Stimulated activated naive CD8-positive, alpha-beta T cell treated with anti-CD3 and anti-CD28 coated beads, Interleukin-15, Interleukin-2, amounts not matched to agents 100 ng/mL and 50 ng/mL, for 24 hours (primary cell): ENCODE data around the gene ANO1.

Experiments used
- H3K27ac Mint-ChIP-seq: one replicate; pipeline ENCODE4 v1.8.0; 2021; ENCODE audit warnings: mild to moderate bottlenecking, mixed read lengths
- H3K27me3 Mint-ChIP-seq: one replicate; pipeline ENCODE4 v1.8.0; 2021; ENCODE audit warnings: mixed read lengths
- H3K36me3 Mint-ChIP-seq: one replicate; pipeline ENCODE4 v1.8.0; 2021; ENCODE audit warnings: low read depth, mixed read lengths
- H3K4me1 Mint-ChIP-seq: one replicate; pipeline ENCODE4 v1.8.0; 2021; ENCODE audit warnings: low read depth, mixed read lengths
- H3K4me3 Mint-ChIP-seq: one replicate; pipeline ENCODE4 v1.8.0; 2021; ENCODE audit warnings: mild to moderate bottlenecking, mixed read lengths
- H3K9me3 Mint-ChIP-seq: one replicate; pipeline ENCODE4 v1.8.0; 2021; ENCODE audit warnings: mixed read lengths

The ANO1 gene

DNA sequence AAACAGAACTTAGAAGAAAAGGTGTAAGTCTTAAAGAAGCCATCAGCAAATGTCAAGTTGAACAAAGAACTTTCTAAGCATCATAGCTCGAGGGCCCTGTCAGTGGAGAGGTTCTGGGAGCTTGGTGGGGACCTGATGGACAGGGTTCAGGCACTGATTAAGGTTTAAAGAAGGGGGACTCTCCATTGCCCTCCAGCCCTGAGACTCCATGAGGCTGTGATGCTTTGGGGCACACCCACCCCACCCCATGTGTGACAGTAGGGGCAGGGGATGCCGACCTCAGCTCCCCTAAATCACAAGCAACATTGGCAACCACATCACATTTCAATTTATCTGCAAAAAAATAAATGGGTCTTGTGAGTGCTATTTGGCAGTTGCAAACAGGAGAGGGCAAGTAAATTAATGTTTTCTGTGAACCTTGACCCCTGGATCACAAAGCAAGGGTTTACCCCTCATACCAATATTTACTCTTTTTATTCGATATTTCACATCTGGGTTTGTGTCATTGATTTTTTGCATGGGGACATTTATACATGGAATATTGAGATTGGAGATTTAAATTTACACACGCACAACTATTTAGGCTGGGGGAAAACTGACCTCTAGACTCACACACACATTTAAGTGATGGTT, 37.1 kb upstream of the ANO1 start:
- Mint-ChIP-seq H3K9me3 (peaks cover 29% of the 10 kb centered on the region), H3K36me3 (peaks cover 4% of the 10 kb centered on the region), H3K27me3 (peaks cover 43% of the 10 kb centered on the region), H3K27ac (no peak overlapping the region), H3K4me3 (no peak overlapping the region), H3K4me1 (no peaks in the 10 kb centered on the region)

DNA sequence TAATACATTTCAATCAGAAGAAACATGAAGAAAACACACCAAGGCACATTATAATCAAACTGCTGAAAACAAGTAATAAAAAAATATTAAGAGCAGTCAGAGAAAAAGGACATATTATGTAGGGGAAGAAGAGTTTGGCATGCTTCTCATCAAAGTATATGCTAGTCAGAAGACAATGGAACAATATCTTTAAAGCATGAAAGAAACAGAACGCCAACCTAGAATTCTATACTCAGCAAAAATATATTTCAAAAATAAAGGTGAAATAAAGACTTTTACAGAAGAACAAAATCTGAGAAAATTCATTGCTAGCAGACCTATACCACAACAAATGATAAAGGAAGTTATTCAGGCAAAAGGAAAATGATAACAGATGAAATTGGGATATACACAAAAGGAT, 34.6 kb upstream of the ANO1 start:
- H3K27me3 Mint-ChIP-seq, result peaks cover 56% of the 10 kb centered on the region
- H3K27ac Mint-ChIP-seq, result no peak overlapping the region
- H3K36me3 Mint-ChIP-seq, result peaks cover 4% of the 10 kb centered on the region
- H3K9me3 Mint-ChIP-seq, result peaks cover 24% of the 10 kb centered on the region
- no peaks in the 10 kb centered on the region for H3K4me1 Mint-ChIP-seq
- H3K4me3 Mint-ChIP-seq, result no peak overlapping the region

DNA sequence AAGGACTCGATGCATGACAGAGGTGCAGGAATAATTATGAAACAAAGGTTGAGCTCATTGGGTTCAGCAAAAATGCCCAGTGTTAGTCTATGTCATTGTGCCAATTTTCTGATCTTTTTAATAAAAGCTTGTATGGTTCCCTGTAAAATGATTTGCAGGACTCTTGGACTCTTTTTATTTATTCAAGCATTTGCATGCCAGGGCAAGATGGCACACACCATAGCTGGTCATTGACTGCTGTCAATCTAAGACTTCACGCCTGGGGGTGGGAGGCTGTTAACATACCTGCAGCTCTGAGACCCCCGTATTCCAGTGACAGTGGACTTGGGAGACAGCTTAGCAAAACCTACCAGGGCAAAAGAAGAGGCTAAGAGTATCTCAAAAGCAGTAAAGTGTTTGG, 32.0 kb upstream of the ANO1 start:
- Mint-ChIP-seq H3K4me3 (no peak overlapping the region), H3K27ac (no peak overlapping the region), H3K27me3 (peaks cover 63% of the 10 kb centered on the region)

DNA sequence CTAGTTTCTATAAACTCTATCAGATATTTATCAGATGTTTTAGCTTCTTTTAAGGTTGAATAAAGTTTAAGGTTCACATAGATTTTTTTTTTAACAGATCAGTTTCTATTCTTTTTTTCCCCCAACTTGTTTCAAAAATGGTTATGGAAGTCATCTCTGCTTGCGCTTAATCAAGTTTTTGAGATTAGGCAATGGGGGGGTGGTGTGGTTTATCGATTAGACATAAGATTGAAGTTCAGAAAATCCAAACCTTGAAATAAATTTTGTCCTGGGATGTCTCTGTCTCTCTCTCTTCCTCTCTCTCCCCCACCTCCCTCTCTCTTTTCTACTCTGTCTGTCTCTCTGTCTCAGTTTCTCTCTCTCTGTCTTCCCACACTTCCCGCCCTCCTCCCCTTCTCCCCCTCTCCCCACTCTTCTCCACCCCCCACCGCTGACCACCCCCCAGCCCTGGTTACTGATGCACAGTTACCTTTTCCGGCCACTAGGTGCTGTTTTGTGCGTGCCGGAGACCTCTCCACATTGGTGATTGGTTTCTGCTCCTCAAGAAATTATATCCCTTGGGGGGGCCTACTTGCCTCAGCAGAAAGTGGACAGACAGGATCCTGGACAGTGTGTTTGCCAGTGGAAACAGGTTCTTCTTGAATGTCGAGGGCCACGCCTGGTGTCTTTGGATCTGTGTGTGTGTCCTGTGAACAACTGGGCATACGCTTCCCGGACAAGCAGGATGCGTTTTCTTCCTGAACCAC, 29.7 kb upstream of the ANO1 start:
- Mint-ChIP-seq H3K27ac (no peak overlapping the region), H3K4me3 (no peak overlapping the region), H3K36me3 (no peaks in the 10 kb centered on the region), H3K9me3 (peaks cover under 1% of the 10 kb centered on the region), H3K4me1 (no peaks in the 10 kb centered on the region), H3K27me3 (peaks cover 65% of the 10 kb centered on the region)

More for the DNA sequence above, 32.0 kb upstream of the ANO1 start:
- Mint-ChIP-seq H3K4me1 (no peaks in the 10 kb centered on the region), H3K36me3 (peaks cover 4% of the 10 kb centered on the region), H3K9me3 (peaks cover 18% of the 10 kb centered on the region)

DNA sequence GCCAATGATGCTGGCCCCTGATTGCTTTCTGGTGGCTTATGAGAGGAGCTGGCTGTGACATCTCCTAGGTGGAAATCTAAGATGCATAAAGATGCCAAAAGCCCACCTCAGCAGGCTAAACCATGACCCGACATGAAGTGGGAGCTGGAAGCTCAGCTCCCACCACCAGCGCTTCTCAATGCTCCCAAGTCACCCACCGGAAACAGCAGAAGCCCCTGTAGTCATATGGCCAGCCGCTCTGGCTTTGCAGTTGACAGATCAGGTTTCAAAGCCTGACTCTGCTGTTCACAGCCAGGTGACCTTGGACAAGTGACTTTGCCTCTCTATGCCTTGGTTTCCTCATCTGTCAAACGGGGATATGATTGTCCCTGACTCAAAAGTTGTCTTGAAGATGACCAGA, 29.1 kb upstream of the ANO1 start:
- no peaks in the 10 kb centered on the region for H3K36me3 Mint-ChIP-seq
- no peak overlapping the region for H3K27ac Mint-ChIP-seq
- H3K4me3 Mint-ChIP-seq, result no peak overlapping the region

DNA sequence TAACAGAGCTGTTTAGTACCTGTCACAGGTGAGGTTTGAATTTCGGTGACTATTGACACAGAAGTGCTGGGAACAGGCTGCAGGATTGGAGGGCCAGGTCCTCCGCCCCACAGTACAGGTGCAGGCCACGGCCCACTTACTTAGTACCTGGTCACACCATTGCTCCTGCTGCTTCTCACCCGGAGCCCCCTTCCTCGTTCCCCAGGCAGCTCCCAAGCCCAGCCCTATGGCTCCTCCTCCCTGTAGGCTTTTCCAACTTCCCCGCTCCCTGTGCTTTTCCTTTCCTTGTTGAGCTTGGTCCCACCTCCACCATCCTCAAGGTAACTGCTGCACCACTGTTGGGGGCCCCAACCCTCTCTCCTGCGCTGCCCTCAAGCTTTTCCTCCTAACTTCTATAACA, 27.9 kb upstream of the ANO1 start:
- no peak overlapping the region for H3K4me3 Mint-ChIP-seq
- H3K36me3 Mint-ChIP-seq, result no peaks in the 10 kb centered on the region
- no peak overlapping the region for H3K27ac Mint-ChIP-seq
- no peaks in the 10 kb centered on the region for H3K4me1 Mint-ChIP-seq
- H3K27me3 Mint-ChIP-seq, result peaks cover 57% of the 10 kb centered on the region
- no peaks in the 10 kb centered on the region for H3K9me3 Mint-ChIP-seq

More for the DNA sequence above, 29.1 kb upstream of the ANO1 start:
- Mint-ChIP-seq H3K4me1 (no peaks in the 10 kb centered on the region), H3K9me3 (no peaks in the 10 kb centered on the region), H3K27me3 (peaks cover 65% of the 10 kb centered on the region)

DNA sequence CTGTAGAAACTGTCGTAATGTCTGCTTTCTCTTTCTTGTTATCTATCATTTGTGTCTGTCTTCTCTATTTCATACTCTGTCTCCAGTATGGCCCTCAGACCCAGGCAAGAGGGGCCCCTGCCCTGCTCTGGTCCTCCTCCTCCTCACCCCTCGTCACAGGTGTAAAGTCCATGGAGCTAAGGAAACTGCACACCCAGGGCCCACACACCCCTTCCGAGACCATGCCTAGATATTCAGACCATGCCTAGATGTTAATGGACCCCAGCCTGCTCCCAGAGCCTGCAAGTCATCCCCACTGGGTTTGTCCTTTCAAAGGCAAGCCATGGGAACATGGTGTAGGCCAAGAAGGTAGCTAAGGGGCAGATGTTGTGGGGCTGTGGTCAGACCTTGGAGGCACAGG, 24.1 kb upstream of the ANO1 start:
- Mint-ChIP-seq H3K9me3 (peaks cover 5% of the 10 kb centered on the region), H3K36me3 (no peaks in the 10 kb centered on the region), H3K4me3 (no peak overlapping the region), H3K27ac (no peak overlapping the region), H3K4me1 (no peaks in the 10 kb centered on the region), H3K27me3 (peaks cover 60% of the 10 kb centered on the region)

DNA sequence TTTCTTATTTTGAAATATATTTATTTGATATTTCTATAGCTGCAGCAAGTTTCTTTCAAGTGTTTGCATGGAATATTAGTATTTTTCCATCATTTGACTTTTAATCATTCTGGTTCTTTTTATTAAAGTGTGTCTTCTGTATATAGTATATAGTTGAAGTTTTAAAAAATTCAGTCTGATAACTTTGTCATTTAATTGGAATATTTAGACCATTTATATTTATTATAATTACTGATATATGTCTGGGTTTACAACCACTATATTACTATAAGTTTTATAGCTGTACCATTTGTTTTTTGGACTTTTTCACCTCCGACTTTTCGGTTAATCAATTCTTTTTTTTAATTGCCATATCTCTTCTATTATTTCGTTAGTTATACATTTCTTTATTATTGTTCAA, 22.7 kb upstream of the ANO1 start:
- peaks cover 48% of the 10 kb centered on the region for H3K27me3 Mint-ChIP-seq
- H3K27ac Mint-ChIP-seq, result no peak overlapping the region
- H3K9me3 Mint-ChIP-seq, result peaks cover 5% of the 10 kb centered on the region
- no peaks in the 10 kb centered on the region for H3K4me1 Mint-ChIP-seq
- no peak overlapping the region for H3K4me3 Mint-ChIP-seq
- H3K36me3 Mint-ChIP-seq, result no peaks in the 10 kb centered on the region

DNA sequence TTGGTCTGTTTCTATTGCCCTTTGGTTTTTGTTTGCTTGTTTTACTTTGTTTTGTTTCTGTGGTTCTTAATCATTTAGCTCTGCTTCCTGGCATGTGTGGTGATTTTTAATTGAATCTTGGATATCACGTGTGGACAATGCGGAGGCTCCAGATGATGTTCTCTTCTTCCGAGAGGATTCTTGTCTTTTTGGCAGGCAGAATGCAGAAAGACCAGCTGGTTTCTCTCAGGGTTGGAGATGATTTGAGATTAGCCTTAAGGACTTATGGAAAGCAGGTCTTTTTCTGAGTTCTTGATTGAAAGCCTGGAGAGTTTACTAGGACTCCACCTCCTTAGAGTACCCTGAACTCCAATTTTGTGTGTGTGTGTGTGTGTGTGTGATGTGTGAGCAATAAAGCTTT, 21.0 kb upstream of the ANO1 start:
- Mint-ChIP-seq H3K4me1 (no peaks in the 10 kb centered on the region), H3K4me3 (no peak overlapping the region), H3K27ac (no peak overlapping the region), H3K9me3 (peaks cover 5% of the 10 kb centered on the region), H3K27me3 (peaks cover 34% of the 10 kb centered on the region), H3K36me3 (no peaks in the 10 kb centered on the region)

DNA sequence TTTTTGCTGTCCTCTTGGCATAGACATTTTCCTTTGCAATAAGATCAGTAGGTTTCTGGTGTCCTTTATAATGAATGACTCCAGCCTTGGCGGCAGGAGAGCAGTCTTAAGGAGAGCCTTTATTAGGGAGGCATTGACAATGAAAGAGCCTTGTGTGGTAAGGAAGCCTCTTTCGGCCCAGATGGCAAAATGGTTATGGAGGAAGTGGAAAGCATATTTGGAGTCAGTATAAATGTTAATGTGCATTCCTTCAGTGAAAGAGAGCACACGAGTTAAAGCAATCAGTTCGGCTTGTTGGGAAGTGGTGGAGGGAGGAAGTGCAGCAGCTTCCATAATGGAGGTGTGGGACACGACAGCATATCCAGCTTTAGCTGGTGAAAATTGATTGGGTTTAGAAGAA, 18.1 kb upstream of the ANO1 start:
- Mint-ChIP-seq H3K9me3 (peaks cover 5% of the 10 kb centered on the region), H3K36me3 (no peaks in the 10 kb centered on the region), H3K27ac (no peak overlapping the region), H3K4me3 (no peak overlapping the region), H3K27me3 (peaks cover 27% of the 10 kb centered on the region), H3K4me1 (no peaks in the 10 kb centered on the region)

DNA sequence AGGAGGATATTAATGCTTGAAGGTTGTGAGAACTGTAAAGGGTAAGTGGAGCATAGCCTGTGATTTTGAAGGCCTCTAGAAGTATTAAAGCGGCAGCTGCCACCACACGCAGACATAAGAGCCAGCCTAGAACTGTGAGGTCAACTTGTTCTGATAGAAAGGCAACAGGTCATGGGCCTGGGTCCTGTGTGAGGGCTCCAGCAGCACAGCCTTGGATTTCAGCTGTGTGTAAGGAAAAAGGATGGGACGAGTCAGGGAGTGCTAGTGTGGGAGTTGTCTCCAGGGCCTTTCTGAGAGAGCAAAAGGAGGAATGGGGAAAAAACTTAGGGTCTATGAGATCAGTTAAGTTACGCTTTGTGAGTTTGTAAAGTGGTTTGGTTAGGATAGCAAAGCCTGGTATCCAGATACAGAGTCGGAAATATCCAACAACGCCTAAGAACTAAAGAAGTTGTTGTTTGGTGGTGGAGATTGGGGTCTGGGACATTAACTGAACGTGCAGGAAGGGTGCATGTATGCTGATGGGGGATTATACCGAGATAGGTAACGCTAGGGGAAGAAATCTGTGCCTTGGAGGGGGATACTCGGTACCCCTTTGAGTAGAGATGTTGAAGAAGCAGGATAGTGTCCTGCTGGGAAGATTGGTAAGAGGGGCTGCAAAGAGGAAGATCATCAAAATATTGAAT, 17.4 kb upstream of the ANO1 start:
- H3K4me1 Mint-ChIP-seq, result no peaks in the 10 kb centered on the region
- peaks cover 26% of the 10 kb centered on the region for H3K27me3 Mint-ChIP-seq
- H3K4me3 Mint-ChIP-seq, result no peak overlapping the region
- H3K27ac Mint-ChIP-seq, result no peak overlapping the region
- no peaks in the 10 kb centered on the region for H3K36me3 Mint-ChIP-seq
- H3K9me3 Mint-ChIP-seq, result peaks cover 5% of the 10 kb centered on the region

DNA sequence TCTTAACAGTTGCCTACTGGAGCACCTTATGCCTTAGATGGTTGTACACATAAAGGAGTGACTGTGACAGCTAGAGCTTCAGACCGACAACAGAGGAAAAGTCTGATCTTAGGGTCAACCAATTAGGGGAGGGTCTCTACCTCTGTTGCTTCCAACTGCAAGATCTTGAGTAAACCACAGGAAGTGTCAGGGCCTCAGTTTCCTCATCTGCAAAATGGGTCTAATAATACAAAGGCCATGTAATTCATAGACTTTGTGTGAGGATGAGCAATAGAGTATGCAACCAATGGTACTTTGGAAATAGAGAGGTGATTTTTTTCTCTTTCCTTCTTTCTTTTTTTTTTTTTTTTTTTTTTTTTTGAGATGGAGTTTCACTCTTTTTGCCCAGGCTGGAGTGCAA, 16.4 kb upstream of the ANO1 start:
- peaks cover 16% of the 10 kb centered on the region for H3K27me3 Mint-ChIP-seq
- H3K4me1 Mint-ChIP-seq, result no peaks in the 10 kb centered on the region
- H3K36me3 Mint-ChIP-seq, result no peaks in the 10 kb centered on the region
- peaks cover 3% of the 10 kb centered on the region for H3K9me3 Mint-ChIP-seq
- no peak overlapping the region for H3K4me3 Mint-ChIP-seq
- no peak overlapping the region for H3K27ac Mint-ChIP-seq

DNA sequence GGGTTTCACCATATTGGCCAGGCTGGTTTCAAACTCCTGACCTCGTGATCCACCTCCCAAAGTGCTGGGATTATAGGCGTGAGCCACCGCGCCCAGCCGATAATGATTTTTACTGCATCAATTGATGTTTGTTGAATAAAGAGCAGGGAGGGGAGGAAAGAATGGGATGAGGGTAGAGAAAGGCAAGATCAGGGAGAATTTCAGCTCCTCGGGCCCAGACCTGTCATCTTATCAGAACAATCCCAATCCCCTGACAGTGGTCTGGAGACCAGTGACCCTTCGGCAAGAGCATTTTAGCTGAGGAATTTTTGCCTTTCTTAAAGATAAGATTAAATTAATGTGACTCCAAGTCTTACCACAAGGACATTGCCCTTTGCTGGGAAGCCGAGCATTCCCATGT, 15.0 kb upstream of the ANO1 start:
- peaks cover 8% of the 10 kb centered on the region for H3K27me3 Mint-ChIP-seq
- H3K4me1 Mint-ChIP-seq, result no peaks in the 10 kb centered on the region
- H3K36me3 Mint-ChIP-seq, result no peaks in the 10 kb centered on the region
- no peaks in the 10 kb centered on the region for H3K9me3 Mint-ChIP-seq
- no peak overlapping the region for H3K4me3 Mint-ChIP-seq
- H3K27ac Mint-ChIP-seq, result no peak overlapping the region

DNA sequence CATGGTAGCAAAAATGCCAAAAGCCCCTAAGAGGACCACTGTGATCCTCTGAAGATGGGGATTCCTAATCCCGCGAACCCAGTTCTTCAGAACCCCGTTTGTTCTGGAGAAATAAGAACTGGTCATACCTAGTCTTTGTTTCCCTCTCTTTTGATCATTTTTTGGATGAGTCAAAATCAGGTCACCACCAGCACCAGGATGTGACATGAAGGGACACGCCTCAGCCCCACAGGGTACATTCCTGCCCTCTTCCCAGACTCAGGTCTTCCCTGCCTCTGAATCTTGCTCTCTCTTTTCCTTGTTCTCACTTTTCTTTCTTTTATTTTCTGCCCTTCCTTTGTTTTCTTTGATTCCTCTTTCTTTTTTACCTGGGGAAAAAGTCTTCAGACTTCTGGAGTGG, 14.6 kb upstream of the ANO1 start:
- Mint-ChIP-seq H3K27ac (no peak overlapping the region), H3K27me3 (peaks cover 8% of the 10 kb centered on the region), H3K36me3 (no peaks in the 10 kb centered on the region), H3K4me1 (no peaks in the 10 kb centered on the region), H3K9me3 (no peaks in the 10 kb centered on the region), H3K4me3 (no peak overlapping the region)

DNA sequence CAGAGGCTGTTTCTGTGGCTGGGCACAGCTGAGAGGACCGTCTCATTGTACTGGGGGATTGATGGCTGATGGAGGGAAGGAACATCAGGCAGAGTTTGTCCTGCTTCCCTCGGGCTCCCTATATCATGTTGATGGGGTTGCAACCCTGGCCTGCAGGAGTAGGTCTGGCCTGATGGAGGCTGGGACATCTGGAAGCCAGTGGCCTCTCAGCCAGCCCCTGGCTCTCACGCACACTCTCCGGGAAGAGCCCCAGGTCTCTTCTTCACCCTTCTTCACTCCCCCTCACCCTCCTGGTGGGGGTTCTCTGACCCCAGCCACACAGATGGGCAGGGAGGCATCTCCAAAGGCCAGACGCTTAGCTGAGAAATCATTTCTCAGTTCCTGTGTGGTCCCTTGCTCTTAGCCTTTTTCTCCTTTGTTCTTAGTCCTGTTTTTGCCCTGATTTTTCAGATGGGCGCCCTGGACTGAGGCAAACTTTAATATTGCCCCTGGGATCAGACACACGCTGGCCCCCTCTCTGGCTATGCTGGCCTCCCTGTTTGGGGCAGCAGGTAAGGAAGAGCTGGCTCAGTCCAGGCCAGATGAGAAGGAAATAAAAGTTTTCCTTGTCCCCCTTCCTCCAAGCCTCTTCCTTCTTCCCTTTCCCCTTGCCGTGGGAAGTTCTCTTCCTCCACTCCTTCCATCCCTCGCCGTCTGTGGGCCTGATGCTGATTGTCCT, 13.9 kb upstream of the ANO1 start:
- peaks cover 10% of the 10 kb centered on the region for H3K27me3 Mint-ChIP-seq
- no peak overlapping the region for H3K27ac Mint-ChIP-seq
- no peak overlapping the region for H3K4me3 Mint-ChIP-seq
- H3K36me3 Mint-ChIP-seq, result no peaks in the 10 kb centered on the region
- H3K9me3 Mint-ChIP-seq, result no peaks in the 10 kb centered on the region
- no peaks in the 10 kb centered on the region for H3K4me1 Mint-ChIP-seq
